ENCODE data around the gene CABYR.

DNA sequence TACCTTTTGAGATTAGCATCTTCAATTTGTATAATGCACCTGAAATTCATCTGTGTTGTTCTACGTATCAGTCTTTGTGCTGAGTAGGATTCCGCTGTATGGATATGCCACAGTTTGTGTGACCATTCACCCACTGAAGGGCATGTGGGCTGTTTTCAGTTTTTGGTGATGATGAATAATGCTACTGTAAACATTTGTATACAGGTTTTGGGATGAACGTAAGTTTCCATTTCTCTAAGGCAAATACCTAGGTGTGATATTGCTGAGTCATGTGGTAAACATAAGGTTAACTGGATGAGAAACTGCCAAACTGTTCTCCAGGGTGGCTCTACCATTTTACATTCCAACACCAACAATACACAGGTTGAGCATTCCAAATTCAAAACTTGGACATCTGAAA is 35.1 kb downstream of the CABYR start:
- TF ChIP-seq CTCF (IDR thresholded peaks at IDR 0.05) = no peak
- no peak for TF ChIP-seq POLR2A (IDR thresholded peaks at IDR 0.05)
